Heart left ventricle (tissue), 16 donors: Measurements from ENCODE around the gene CC2D2A. TPM values are rescaled to one million over a fixed set of nuclear protein-coding genes. Genes with fewer than 3 reads are reported as not detected.
"Not testable (repeated sequence)": the region's sequence is repeated elsewhere in the genome, so short reads cannot be mapped to it uniquely, and the experiment has no call there.

Experiments
- ATAC-seq, 4 donors: fragments of 200-7000 bp; cut with Tn5 transposase; one replicate each; pipeline ENCODE4 v1.9.1; 2020 to 2022; ENCODE audit warnings: moderate library complexity in 4 of 4, mild to moderate bottlenecking in 3 of 4, moderate number of reproducible peaks in 1 of 4
- DNase-seq, 5 donors: peaks; one replicate each; pipeline ENCODE4 v3.0.0-alpha.2; 2020
- H3K27ac ChIP-seq, 12 donors: fragments of 200-600 bp; sonication (generic) in 4 of 12; one replicate each; pipeline versions ENCODE4 v1.5.0 to v1.8.0; 2016 to 2022; ENCODE audit warnings: mild to moderate bottlenecking in 2 of 12
- H3K27me3 ChIP-seq, 9 donors: fragments of 200-600 bp; sonication (generic) in 2 of 9; one replicate each; pipeline versions ENCODE4 v1.5.1 to v1.8.0; 2016 to 2022; ENCODE audit warnings: mild to moderate bottlenecking in 3 of 9
- H3K36me3 ChIP-seq, 9 donors: fragments of 200-600 bp; sonication (generic) in 2 of 9; one replicate each; pipeline versions ENCODE4 v1.5.0 to v1.8.0; 2018 to 2022; ENCODE audit warnings: mild to moderate bottlenecking in 2 of 9
- H3K4me1 ChIP-seq, 12 donors: fragments of 200-600 bp; sonication (generic) in 4 of 12; one replicate each; pipeline versions ENCODE4 v1.5.0 to v1.8.0; 2016 to 2022; ENCODE audit warnings: mild to moderate bottlenecking in 3 of 12
- H3K4me3 ChIP-seq, 12 donors: fragments of 200-600 bp; sonication (generic) in 4 of 12; one replicate each; pipeline versions ENCODE4 v1.5.0 to v1.8.0; 2017 to 2022; ENCODE audit warnings: mild to moderate bottlenecking in 9 of 12, moderate library complexity in 4 of 12
- H3K9me3 ChIP-seq, 12 donors: fragments of 200-600 bp; sonication (generic) in 4 of 12; one replicate each; pipeline versions ENCODE4 v1.5.0 to v1.8.0; 2016 to 2022; ENCODE audit warnings: mild to moderate bottlenecking in 1 of 12
- CTCF ChIP-seq, 12 donors: fragments of 200-600 bp; sonication (generic) in 4 of 12; IDR thresholded peaks; one replicate each; pipeline versions ENCODE4 v1.5.0 to v1.8.0; 2018 to 2022; ENCODE audit warnings: antibody characterized with exemption in 12 of 12, mild to moderate bottlenecking in 5 of 12
- POLR2A ChIP-seq, 2 donors: fragments of 450-650 bp; IDR thresholded peaks; one replicate each; pipeline ENCODE4 v1.6.1; 2017; ENCODE audit warnings: antibody characterized with exemption in 2 of 2, mild to moderate bottlenecking in 2 of 2, moderate library complexity in 2 of 2
- WGBS, 4 donors: extraction: QIAGEN DNeasy Blood & Tissue Kit in 2 of 4; methylation state at CpG; one replicate each; pipeline versions ENCODE4 v1.1.5 to v1.1.7; 2013 to 2018; 5-methylcytosine and 5-hydroxymethylcytosine counted together
- intact Hi-C, 10 donors: fragments of 100-400 bp; cut with DNase I; formaldehyde crosslinking; loops; one replicate each; pipeline versions ENCODE4 v1.11.1 to v1.14.2; 2022
- polyA plus RNA-seq, 2 donors: library from polyadenylated mRNA; stranded (reverse); fragments of 200-250 nt; gene quantifications; one replicate each; pipeline ENCODE4 v1.2.3, GENCODE V29; 2013
- total RNA-seq, 9 donors: library from RNA; depleted of rRNA in 2 of 9; stranded (reverse); fragments of >200 nt in 2 of 9; fragmentation: NEBNext Ultra II Directional in 3 of 9; extraction: Animal tissue kit (Norgen Biotek cat#: 25700) in 3 of 9; gene quantifications; one replicate each; pipeline versions ENCODE4 v1.1.0 to v1.2.4, GENCODE V29; 2016 to 2023
- donor health status: ischemic (EF 13 %, LVEDD 7.1; RV severe dilation, severe dysfunction).
- donor health status: healthy with polysubstance abuse.
- donor health status: DM: no; HTN: yes; CAD: no.
- donor health status: DM: no; HTN: no; CAD: no.
- donor health status: ischemic (EF 25% LVEDD 6.9; RV normal size, moderate dysfunction).
- donor health status: ischemic (EF 25% LVEDD 5.7; RV mildly dilated, moderate dysfunction).
- donor health status: healthy.
- donor health status: DM: yes; HTN: yes; CAD: no.
- donor health status: ischemic (EF 35%, LVEDD 5.7; RV mildly dilated, moderate dysfunction).
- donor health status: nonischemic (EF 11% LVEDD 7.7; RV severe dilation, severe dysfunction).
- donor health status: DM: yes; HTN: yes; CAD: no.
- donor health status: PGD.
- donor health status: ischemic (EF 29% LVEDD 5.4; RV normal size, mild dysfunction).
- donor health status: nonischemic (EF 23%, LVEDD 6.1; RV moderate dilation, normal function).

The CC2D2A gene
- total and polyA plus RNA-seq, 11 donors, result 3.1 to 14.4 (median 8.4) TPM

- intact Hi-C loops, result no loop called here
- Histone ChIP-seq H3K27me3 (no peaks in the 10 kb centered on the region), H3K27ac (no peak overlapping the region), H3K36me3 (peaks cover 0 to 91% (median 36%) of the 10 kb centered on the region in 9 donors), H3K9me3 (peaks cover 0 to 4% (median 0%) of the 10 kb centered on the region in 12 donors), H3K4me3 (no peak overlapping the region), H3K4me1 (no peaks in the 10 kb centered on the region)
- no peak for ATAC-seq
- TF ChIP-seq CTCF (IDR thresholded peaks at IDR 0.05) (no peak), POLR2A (IDR thresholded peaks at IDR 0.05) (no peak)
- no peak for DNase-seq
- WGBS, 4 donors, result 86 to 89% (median 86%) methylated on average over 4 of the region's 4 CpGs
Measured at GRCh38 chr4:15515106-15515505, 45.4 kb downstream of the CC2D2A start.

GRCh38 chr4:15516494-15516893 lies 46.8 kb downstream of the CC2D2A start:
- H3K27ac ChIP-seq, result no peak overlapping the region
- ATAC-seq, result no peak
- intact Hi-C loops, result no loop called here
- no peaks in the 10 kb centered on the region for H3K4me1 ChIP-seq
- no peak for DNase-seq
- H3K27me3 ChIP-seq, result no peaks in the 10 kb centered on the region
- TF ChIP-seq CTCF (IDR thresholded peaks at IDR 0.05), result no peak
- no peak for TF ChIP-seq POLR2A (IDR thresholded peaks at IDR 0.05)
- H3K4me3 ChIP-seq, result no peak overlapping the region
- H3K9me3 ChIP-seq, result peaks cover 0 to 4% (median 0%) of the 10 kb centered on the region in 12 donors
- WGBS, 4 donors, result 79 to 89% (median 83%) methylated on average over 3 of the region's 3 CpGs
- H3K36me3 ChIP-seq, result peaks cover 0 to 88% (median 26%) of the 10 kb centered on the region in 9 donors

- H3K9me3 ChIP-seq, H3K27me3 ChIP-seq, H3K4me3 ChIP-seq, ATAC-seq, H3K27ac ChIP-seq, intact Hi-C loops, DNase-seq, H3K4me1 ChIP-seq: not testable (repeated sequence)
- peaks cover 0 to 85% (median 24%) of the 10 kb centered on the region in 9 donors for H3K36me3 ChIP-seq
- WGBS, 4 donors, result 92 to 98% (median 94%) methylated on average over 4 of the region's 4 CpGs
Measured at GRCh38 chr4:15517681-15518080, 48.0 kb downstream of the CC2D2A start.

GRCh38 chr4:15521442-15522039 lies 51.9 kb downstream of the CC2D2A start:
- H3K27me3 ChIP-seq, result no peaks in the 10 kb centered on the region
- H3K36me3 ChIP-seq, result peaks cover 0 to 92% (median 11%) of the 10 kb centered on the region in 9 donors
- no peaks in the 10 kb centered on the region for H3K4me1 ChIP-seq
- DNase-seq, result no peak
- intact Hi-C loops, result no loop called here
- no peak for ATAC-seq
- 92 to 98% (median 95%) methylated on average over 4 of the region's 4 CpGs for WGBS, 4 donors
- H3K27ac ChIP-seq, result no peak overlapping the region
- no peak for TF ChIP-seq CTCF (IDR thresholded peaks at IDR 0.05)
- no peak for TF ChIP-seq POLR2A (IDR thresholded peaks at IDR 0.05)
- peaks cover 0 to 4% (median 0%) of the 10 kb centered on the region in 12 donors for H3K9me3 ChIP-seq
- no peak overlapping the region for H3K4me3 ChIP-seq

- Histone ChIP-seq H3K27ac (no peak overlapping the region), H3K4me1 (no peaks in the 10 kb centered on the region), H3K4me3 (no peak overlapping the region), H3K36me3 (peaks cover 0 to 84% (median 6%) of the 10 kb centered on the region in 9 donors), H3K9me3 (no peaks in the 10 kb centered on the region), H3K27me3 (no peaks in the 10 kb centered on the region)
- ATAC-seq (no peak), DNase-seq (no peak)
- no peak for TF ChIP-seq POLR2A (IDR thresholded peaks at IDR 0.05)
- TF ChIP-seq CTCF (IDR thresholded peaks at IDR 0.05), result no peak
- intact Hi-C loops, result no loop called here
- 92 to 96% (median 95%) methylated on average over 2 of the region's 2 CpGs for WGBS, 4 donors
Measured at GRCh38 chr4:15525080-15525479, 55.4 kb downstream of the CC2D2A start.
